Measurements from ENCODE around the gene EEFSEC. TPM values are rescaled to one million over a fixed set of nuclear protein-coding genes. Genes with fewer than 3 reads are reported as not detected.
A peak's percentile ranks its signal among the peaks of the same experiment; 100 is the strongest.

The EEFSEC gene
- total RNA-seq, 1 donor: 3.0 TPM

GRCh38 chr3:128313071-128313725, 159.9 kb downstream of the EEFSEC start:
- no peak overlapping the region for H3K4me3 ChIP-seq (ENCODE audit: low read depth, low read length)
- DNase-seq (ENCODE audit: low read depth): no peak
- TF ChIP-seq, protein P1, sequence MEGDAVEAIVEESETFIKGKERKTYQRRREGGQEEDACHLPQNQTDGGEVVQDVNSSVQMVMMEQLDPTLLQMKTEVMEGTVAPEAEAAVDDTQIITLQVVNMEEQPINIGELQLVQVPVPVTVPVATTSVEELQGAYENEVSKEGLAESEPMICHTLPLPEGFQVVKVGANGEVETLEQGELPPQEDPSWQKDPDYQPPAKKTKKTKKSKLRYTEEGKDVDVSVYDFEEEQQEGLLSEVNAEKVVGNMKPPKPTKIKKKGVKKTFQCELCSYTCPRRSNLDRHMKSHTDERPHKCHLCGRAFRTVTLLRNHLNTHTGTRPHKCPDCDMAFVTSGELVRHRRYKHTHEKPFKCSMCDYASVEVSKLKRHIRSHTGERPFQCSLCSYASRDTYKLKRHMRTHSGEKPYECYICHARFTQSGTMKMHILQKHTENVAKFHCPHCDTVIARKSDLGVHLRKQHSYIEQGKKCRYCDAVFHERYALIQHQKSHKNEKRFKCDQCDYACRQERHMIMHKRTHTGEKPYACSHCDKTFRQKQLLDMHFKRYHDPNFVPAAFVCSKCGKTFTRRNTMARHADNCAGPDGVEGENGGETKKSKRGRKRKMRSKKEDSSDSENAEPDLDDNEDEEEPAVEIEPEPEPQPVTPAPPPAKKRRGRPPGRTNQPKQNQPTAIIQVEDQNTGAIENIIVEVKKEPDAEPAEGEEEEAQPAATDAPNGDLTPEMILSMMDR (IDR thresholded peaks at IDR 0.05; ENCODE audit: insufficient read depth, low read depth, low read length): no peak

- H3K4me3 ChIP-seq (ENCODE audit: low read depth, low read length): no peak overlapping the region
- TF ChIP-seq, protein P1 (IDR thresholded peaks at IDR 0.05; ENCODE audit: insufficient read depth, low read depth, low read length): no peak
- DNase-seq (ENCODE audit: low read depth): no peak
Measured at GRCh38 chr3:128313935-128314334, 160.7 kb downstream of the EEFSEC start.

DNA sequence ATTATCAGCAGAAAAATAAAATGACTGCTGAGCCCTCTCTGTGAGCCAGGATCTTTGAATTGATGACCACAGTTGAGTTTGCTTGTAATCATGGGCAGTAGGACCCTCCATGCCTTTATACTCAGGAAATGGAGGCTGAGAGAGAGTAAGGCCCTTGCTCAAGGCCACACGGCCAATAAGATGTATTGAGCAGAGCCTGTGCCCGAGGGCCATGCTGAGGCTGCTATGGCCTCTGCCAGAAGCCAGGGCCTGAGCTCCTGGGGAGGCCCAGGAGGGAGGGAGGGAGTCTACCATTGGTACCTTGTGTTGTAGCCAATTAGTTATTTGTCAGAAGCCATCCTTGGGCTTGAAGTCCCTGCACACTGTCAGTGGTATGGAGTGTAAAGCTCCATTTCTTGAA, 162.0 kb downstream of the EEFSEC start:
- no peak for DNase-seq (ENCODE audit: low read depth)
- no peak overlapping the region for H3K4me3 ChIP-seq (ENCODE audit: low read depth, low read length)
- TF ChIP-seq, protein P1 (IDR thresholded peaks at IDR 0.05; ENCODE audit: insufficient read depth, low read depth, low read length): no peak

GRCh38 chr3:128316481-128316891, 163.2 kb downstream of the EEFSEC start:
- DNase-seq (ENCODE audit: low read depth): peak; percentile 32
- H3K4me3 ChIP-seq (ENCODE audit: low read depth, low read length): no peak overlapping the region
- TF ChIP-seq, protein P1 (IDR thresholded peaks at IDR 0.05; ENCODE audit: insufficient read depth, low read depth, low read length): no peak

DNA sequence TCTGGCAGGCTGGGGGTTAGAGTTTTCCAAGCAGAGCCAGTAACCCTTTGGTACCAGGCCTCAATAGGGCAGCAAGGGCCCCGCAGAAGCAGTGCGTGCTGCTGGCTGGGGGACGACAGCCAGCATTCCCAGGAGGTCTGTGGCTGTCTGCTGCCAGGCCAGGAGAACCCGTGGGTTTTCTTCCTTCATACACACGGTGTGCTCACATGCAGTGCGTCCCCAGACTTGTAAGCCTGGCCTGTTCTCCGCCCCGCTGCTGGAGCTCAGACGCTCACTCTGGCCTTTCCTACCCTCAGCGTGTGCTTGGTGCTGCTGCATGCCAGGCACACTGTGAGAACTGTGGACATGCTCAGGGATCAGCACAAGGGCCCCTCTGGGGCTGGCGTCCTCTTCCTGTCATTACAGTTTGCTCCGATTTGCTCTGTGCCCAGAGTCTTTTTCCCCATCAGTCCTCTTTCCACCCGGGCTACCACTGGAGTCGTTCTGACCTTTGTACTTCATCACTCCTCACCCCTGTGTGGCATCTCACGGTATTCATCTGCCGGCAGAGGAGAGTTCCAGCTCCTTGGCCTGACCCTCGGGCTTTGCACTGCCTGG, 163.9 kb downstream of the EEFSEC start:
- TF ChIP-seq, protein P1 (IDR thresholded peaks at IDR 0.05; ENCODE audit: insufficient read depth, low read depth, low read length): no peak
- H3K4me3 ChIP-seq (ENCODE audit: low read depth, low read length): no peak overlapping the region
- DNase-seq (ENCODE audit: low read depth): no peak

GRCh38 chr3:128317698-128318231, 164.5 kb downstream of the EEFSEC start:
- TF ChIP-seq, protein P1 (IDR thresholded peaks at IDR 0.05; ENCODE audit: insufficient read depth, low read depth, low read length): no peak
- DNase-seq (ENCODE audit: low read depth): no peak

More at GRCh38 chr3:128317698-128318231, 164.5 kb downstream of the EEFSEC start:
- H3K4me3 ChIP-seq (ENCODE audit: low read depth, low read length): no peak overlapping the region

Data from fibroblast of villous mesenchyme (primary cell).